CD4-positive, alpha-beta T cell treated with Interleukin-1 beta for 1 hour (primary cell): ENCODE results near the gene PJVK.

Experiments used
- DNase-seq, 2 donors: peaks; one replicate each; pipeline ENCODE4 v3.0.0-alpha.2; 2020 to 2022

PJVK gene

GRCh38 chr2:178482437-178482836, 31.3 kb downstream of the PJVK start:
- no peak for DNase-seq

GRCh38 chr2:178484245-178485041, 33.3 kb downstream of the PJVK start:
- DNase-seq = no peak

- DNase-seq = no peak
Observed at GRCh38 chr2:178485356-178485755, 34.2 kb downstream of the PJVK start.

GRCh38 chr2:178491612-178492011, 40.4 kb downstream of the PJVK start:
- no peak for DNase-seq

- no peak for DNase-seq
Observed at GRCh38 chr2:178496049-178496448, 44.9 kb downstream of the PJVK start.

- no peak for DNase-seq
Observed at GRCh38 chr2:178498137-178498536, 47.0 kb downstream of the PJVK start.

GRCh38 chr2:178499640-178500039, 48.5 kb downstream of the PJVK start:
- no peak for DNase-seq

GRCh38 chr2:178502751-178503150, 51.6 kb downstream of the PJVK start:
- no peak for DNase-seq

GRCh38 chr2:178506101-178506500, 54.9 kb downstream of the PJVK start:
- no peak for DNase-seq

GRCh38 chr2:178506524-178506923, 55.3 kb downstream of the PJVK start:
- DNase-seq = no peak

- DNase-seq = no peak
Observed at GRCh38 chr2:178506949-178507348, 55.8 kb downstream of the PJVK start.

- DNase-seq = no peak
Observed at GRCh38 chr2:178508646-178509045, 57.5 kb downstream of the PJVK start.

- no peak for DNase-seq
Observed at GRCh38 chr2:178510384-178510783, 59.2 kb downstream of the PJVK start.
